ENCODE measurements around the gene APOL3.
"Not testable (repeated sequence)": the region's sequence is repeated elsewhere in the genome, so short reads cannot be mapped to it uniquely, and the experiment has no call there.

APOL3 gene

GRCh38 chr22:36194385-36194784 lies 33.8 kb upstream of the APOL3 start:
- H3K9me3 Mint-ChIP-seq: no peaks in the 10 kb centered on the region
- no peaks in the 10 kb centered on the region for H3K36me3 Mint-ChIP-seq (ENCODE audit: low read depth)
- H3K4me1 Mint-ChIP-seq: peaks cover 44% of the 10 kb centered on the region
- H3K4me3 Mint-ChIP-seq: no peak overlapping the region
- peak overlapping the region in 2 of 3 experiments; percentile 94 to 99 for H3K27ac Mint-ChIP-seq
- H3K27me3 Mint-ChIP-seq (ENCODE audit: low read depth): peaks cover 14% of the 10 kb centered on the region
- no peak for TF ChIP-seq CTCF (IDR thresholded peaks at IDR 0.05; ENCODE audit: unreplicated experiment in 3 of 3)

- Mint-ChIP-seq H3K27ac (no peak overlapping the region), H3K36me3 (ENCODE audit: low read depth) (no peaks in the 10 kb centered on the region), H3K9me3 (no peaks in the 10 kb centered on the region), H3K4me1 (peaks cover 41% of the 10 kb centered on the region), H3K27me3 (ENCODE audit: low read depth) (peaks cover 18% of the 10 kb centered on the region), H3K4me3 (no peak overlapping the region)
- TF ChIP-seq CTCF (IDR thresholded peaks at IDR 0.05; ENCODE audit: unreplicated experiment in 3 of 3): no peak
These were observed 33.0 kb upstream of the APOL3 start for GRCh38 chr22:36193577-36193976.

GRCh38 chr22:36193171-36193570 lies 32.6 kb upstream of the APOL3 start:
- Mint-ChIP-seq H3K27ac (no peak overlapping the region), H3K27me3 (ENCODE audit: low read depth) (peaks cover 18% of the 10 kb centered on the region), H3K4me1 (peaks cover 37% of the 10 kb centered on the region)

GRCh38 chr22:36192542-36192941 lies 32.0 kb upstream of the APOL3 start:
- no peaks in the 10 kb centered on the region for H3K9me3 Mint-ChIP-seq
- no peak overlapping the region for H3K4me3 Mint-ChIP-seq
- no peak for TF ChIP-seq CTCF (IDR thresholded peaks at IDR 0.05; ENCODE audit: unreplicated experiment in 3 of 3)

More at GRCh38 chr22:36193171-36193570, 32.6 kb upstream of the APOL3 start:
- no peak overlapping the region for H3K4me3 Mint-ChIP-seq
- no peaks in the 10 kb centered on the region for H3K9me3 Mint-ChIP-seq
- no peaks in the 10 kb centered on the region for H3K36me3 Mint-ChIP-seq (ENCODE audit: low read depth)
- no peak for TF ChIP-seq CTCF (IDR thresholded peaks at IDR 0.05; ENCODE audit: unreplicated experiment in 3 of 3)

GRCh38 chr22:36191106-36191836 lies 30.7 kb upstream of the APOL3 start:
- no peaks in the 10 kb centered on the region for H3K9me3 Mint-ChIP-seq
- no peak for TF ChIP-seq CTCF (IDR thresholded peaks at IDR 0.05; ENCODE audit: unreplicated experiment in 3 of 3)
- H3K4me3 Mint-ChIP-seq: no peak overlapping the region

More at GRCh38 chr22:36192542-36192941, 32.0 kb upstream of the APOL3 start:
- H3K27ac Mint-ChIP-seq: peak overlapping the region in 1 of 3 experiments; percentile 13
- no peaks in the 10 kb centered on the region for H3K36me3 Mint-ChIP-seq (ENCODE audit: low read depth)
- peaks cover 30% of the 10 kb centered on the region for H3K4me1 Mint-ChIP-seq
- peaks cover 21% of the 10 kb centered on the region for H3K27me3 Mint-ChIP-seq (ENCODE audit: low read depth)

GRCh38 chr22:36187862-36188261 lies 27.3 kb upstream of the APOL3 start:
- H3K9me3 Mint-ChIP-seq; H3K4me3 Mint-ChIP-seq; H3K36me3 Mint-ChIP-seq (ENCODE audit: low read depth); H3K27ac Mint-ChIP-seq: not testable (repeated sequence)
- H3K4me1 Mint-ChIP-seq: peaks cover 14% of the 10 kb centered on the region
- H3K27me3 Mint-ChIP-seq (ENCODE audit: low read depth): peaks cover 21% of the 10 kb centered on the region

More at GRCh38 chr22:36191106-36191836, 30.7 kb upstream of the APOL3 start:
- Mint-ChIP-seq H3K27ac (no peak overlapping the region), H3K27me3 (ENCODE audit: low read depth) (peaks cover 21% of the 10 kb centered on the region), H3K36me3 (ENCODE audit: low read depth) (no peaks in the 10 kb centered on the region), H3K4me1 (peaks cover 18% of the 10 kb centered on the region)
